SK-N-SH (cell line): ENCODE measurements around the gene B4GALT3. TPM values are rescaled to one million over a fixed set of nuclear protein-coding genes. Genes with fewer than 3 reads are reported as not detected.

Experiments used
- CTCF ChIA-PET: fragments of 300-600, 350-600 bp; formaldehyde crosslinking; extraction: SDS; loops from one replicate; lab custom pipeline; 2021; lab: Yijun Ruan, JAX
- POLR2A ChIA-PET: fragments of 350-600 bp; sonication (Branson Sonifier 250); formaldehyde crosslinking; extraction: SDS; loops from one replicate; lab custom pipeline; 2020; ENCODE audit warnings: antibody characterized with exemption, inconsistent platforms; lab: Yijun Ruan, JAX
- DNase-seq: peaks from one replicate; pipeline ENCODE4 v3.0.0; 2012
- H2AFZ ChIP-seq: fragments of 200-600 bp; sonication (generic); 2 replicates; pipeline ENCODE4 v1.8.1; 2016; ENCODE audit warnings: antibody characterized with exemption, mild to moderate bottlenecking, low read depth
- H3F3A ChIP-seq: fragments of 200-600 bp; sonication (generic); replicated peaks from 2 replicates; pipeline ENCODE3; 2016; ENCODE audit warnings: antibody characterized with exemption, mild to moderate bottlenecking; ENCODE audit not compliant: insufficient read depth
- H3K27ac ChIP-seq, 2 experiments: fragments of 200-500 bp in 1 of 2; fragments of 200-600 bp in 1 of 2; sonication (Bioruptor generic) in 1 of 2; sonication (generic), shearing (Covaris generic) in 1 of 2; 2 replicates each; pipeline versions ENCODE4 v1.5.1 to v1.6.1; 2014 to 2016; ENCODE audit warnings: low read depth in 2 of 2, inconsistent platforms in 1 of 2, low read length in 1 of 2, mild to moderate bottlenecking in 1 of 2, mixed read lengths in 1 of 2
- H3K27me3 ChIP-seq: fragments of 200-600 bp; sonication (generic), shearing (Covaris generic); 2 replicates; pipeline ENCODE4 v1.6.1; 2016; ENCODE audit warnings: mixed run types; ENCODE audit not compliant: insufficient read depth
- H3K36me3 ChIP-seq, 2 experiments: fragments of 200-500 bp in 1 of 2; fragments of 200-600 bp in 1 of 2; sonication (Bioruptor generic) in 1 of 2; sonication (generic) in 1 of 2; replicated peaks in 1 of 2; 2 replicates each; pipeline versions ENCODE3 to v1.5.1; 2014 to 2016; ENCODE audit warnings: low read length in 1 of 2, mild to moderate bottlenecking in 1 of 2; ENCODE audit not compliant: insufficient read depth in 2 of 2, control insufficient read depth in 1 of 2
- H3K4me1 ChIP-seq, 2 experiments: fragments of 200-500 bp in 1 of 2; fragments of 200-600 bp in 1 of 2; sonication (Bioruptor generic) in 1 of 2; sonication (generic), shearing (Covaris generic) in 1 of 2; 2 replicates each; pipeline versions ENCODE4 v1.5.1 to v1.6.1; 2014 to 2016; ENCODE audit warnings: low read depth in 1 of 2, low read length in 1 of 2, mixed run types in 1 of 2; ENCODE audit not compliant: insufficient read depth in 2 of 2, control insufficient read depth in 1 of 2
- H3K4me2 ChIP-seq: fragments of 200-600 bp; sonication (generic), shearing (Covaris generic); 2 replicates; pipeline ENCODE4 v1.6.1; 2017; ENCODE audit warnings: mixed run types
- H3K4me3 ChIP-seq, 2 experiments: fragments of 200-500 bp in 1 of 2; fragments of 200-600 bp in 1 of 2; sonication (Bioruptor generic) in 1 of 2; sonication (generic), shearing (Covaris generic) in 1 of 2; 2 replicates each; pipeline versions ENCODE4 v1.5.1 to v1.8.1; 2014 to 2016; ENCODE audit warnings: low read depth in 2 of 2, inconsistent platforms in 1 of 2, low read length in 1 of 2, mild to moderate bottlenecking in 1 of 2, mixed read lengths in 1 of 2, moderate library complexity in 1 of 2
- H3K79me2 ChIP-seq: fragments of 200-600 bp; sonication (generic); 2 replicates; pipeline ENCODE4 v1.8.1; 2017; ENCODE audit warnings: mild to moderate bottlenecking; ENCODE audit not compliant: insufficient read depth
- H3K9ac ChIP-seq: fragments of 200-600 bp; sonication (generic); 2 replicates; pipeline ENCODE4 v1.6.1; 2017; ENCODE audit warnings: mixed run types
- H3K9me2 ChIP-seq: fragments of 200-600 bp; sonication (generic); 2 replicates; pipeline ENCODE4 v1.6.1; 2017; ENCODE audit warnings: mixed run types
- H3K9me3 ChIP-seq: fragments of 200-600 bp; sonication (generic); 2 replicates; pipeline ENCODE4 v1.6.1; 2017; ENCODE audit warnings: mixed run types, mild to moderate bottlenecking, moderate library complexity
- H4K20me1 ChIP-seq: fragments of 200-600 bp; sonication (generic); 2 replicates; pipeline ENCODE4 v1.6.1; 2017; ENCODE audit warnings: mild to moderate bottlenecking, mixed run types; ENCODE audit not compliant: insufficient read depth
- CHD2 ChIP-seq: fragments of 150-350 bp; IDR thresholded peaks from 2 replicates; pipeline ENCODE4 v1.6.1; 2018; ENCODE audit warnings: low read length; ENCODE audit not compliant: partially characterized antibody
- CTCF ChIP-seq: fragments of 200-600 bp; sonication (generic); IDR thresholded peaks from 2 replicates; pipeline ENCODE4 v1.6.1; 2017; ENCODE audit warnings: antibody characterized with exemption, mild to moderate bottlenecking, moderate library complexity
- NFIC ChIP-seq: IDR thresholded peaks from 2 replicates; pipeline ENCODE4 v1.4.0; 2012; ENCODE audit warnings: borderline replicate concordance
- RAD21 ChIP-seq: IDR thresholded peaks from 2 replicates; pipeline ENCODE4 v1.6.1; 2012; ENCODE audit warnings: mild to moderate bottlenecking, low read length
- RFX5 ChIP-seq: IDR thresholded peaks from 2 replicates; pipeline ENCODE4 v1.6.1; 2012; ENCODE audit warnings: mild to moderate bottlenecking, improper control_type of control experiment, low read length
- SMC3 ChIP-seq: IDR thresholded peaks from 2 replicates; pipeline ENCODE4 v1.6.1; 2012; ENCODE audit warnings: low read depth, low read length, improper control_type of control experiment
- TAF1 ChIP-seq: IDR thresholded peaks from 2 replicates; pipeline ENCODE4 v1.6.1; 2012; ENCODE audit warnings: low read depth, mild to moderate bottlenecking, low read length, moderate library complexity, borderline replicate concordance
- USF2 ChIP-seq: fragments of 150-350 bp; IDR thresholded peaks from 2 replicates; pipeline ENCODE4 v1.6.1; 2017; ENCODE audit warnings: antibody characterized with exemption, low read length, low read depth, borderline replicate concordance
- WGBS: methylation state at CpG from one replicate; pipeline ENCODE4 v1.1.6; 2017; ENCODE audit warnings: low lambda C conversion rate; 5-methylcytosine and 5-hydroxymethylcytosine counted together
- polyA plus RNA-seq, 3 experiments: library from polyadenylated mRNA; depleted of rRNA; stranded (reverse); fragments of >200 nt; gene quantifications; 2 replicates each; pipeline ENCODE4 v1.2.3, GENCODE V29; 2012

The B4GALT3 gene
- polyA plus RNA-seq, 1 of the 3 experiments (the other 2 are of a cell fraction): 56.5 TPM

GRCh38 chr1:161140755-161141400 lies 36.4 kb downstream of the B4GALT3 start:
- ChIA-PET POLR2A (interaction anchor here (0.8 kb wide), 1 partner anchor 19 kb away, joined by 5 read pairs; no protein-coding TSS in a partner anchor), CTCF (interaction anchor here (0.9 to 1.3 kb wide), 6 partner anchors 11 to 53 kb away, joined by 3 to 5 read pairs (median 4); partner anchors contain the start of genes PPOX and UFC1)
- no peaks in the 10 kb centered on the region for H3K36me3 ChIP-seq
- H3F3A ChIP-seq: peaks cover 9% of the 10 kb centered on the region
- no peaks in the 10 kb centered on the region for H3K9me2 ChIP-seq
- no peak overlapping the region for H3K4me2 ChIP-seq
- H4K20me1 ChIP-seq: no peaks in the 10 kb centered on the region
- no peak overlapping the region for H3K9ac ChIP-seq
- H3K79me2 ChIP-seq: no peaks in the 10 kb centered on the region
- H3K9me3 ChIP-seq: no peaks in the 10 kb centered on the region
- TF ChIP-seq RAD21 (no peak), TAF1 (no peak)
- no peaks in the 10 kb centered on the region for H3K4me1 ChIP-seq
- H3K27me3 ChIP-seq: no peaks in the 10 kb centered on the region
- H3K4me3 ChIP-seq: no peak overlapping the region
- H3K27ac ChIP-seq: no peak overlapping the region
- H2AFZ ChIP-seq: no peak overlapping the region
- WGBS: 97% methylated on average over 19 of the region's 29 CpGs
- no peak for DNase-seq

- no peaks in the 10 kb centered on the region for H3K27me3 ChIP-seq
- no peaks in the 10 kb centered on the region for H3K9me3 ChIP-seq
- CTCF ChIA-PET: interaction anchor here (0.6 to 2.6 kb wide), 10 partner anchors 15 to 170 kb away, joined by 3 to 15 read pairs (median 4); partner anchors contain the start of genes KLHDC9, NIT1, PFDN2 and TSTD1
- H3K79me2 ChIP-seq: peaks cover 5% of the 10 kb centered on the region
- no peaks in the 10 kb centered on the region for H3K4me1 ChIP-seq
- peak; percentile 64 for DNase-seq
- WGBS: 82% methylated on average over 1 of the region's 1 CpG
- H2AFZ ChIP-seq: no peak overlapping the region
- no peak overlapping the region for H3K4me3 ChIP-seq
- H3K9ac ChIP-seq: no peak overlapping the region
- TF ChIP-seq NFIC: no peak
- no peak for TF ChIP-seq CHD2
- TF ChIP-seq SMC3: peak; percentile 39
- peak; percentile 71 for TF ChIP-seq CTCF
- no peak for TF ChIP-seq USF2
- TF ChIP-seq TAF1: no peak
- no peak for TF ChIP-seq RFX5
- TF ChIP-seq RAD21: peak; percentile 70
- H3K36me3 ChIP-seq: no peaks in the 10 kb centered on the region
- H4K20me1 ChIP-seq: no peaks in the 10 kb centered on the region
- H3F3A ChIP-seq: peaks cover 11% of the 10 kb centered on the region
- POLR2A ChIA-PET: no interaction called here
- no peaks in the 10 kb centered on the region for H3K9me2 ChIP-seq
- H3K27ac ChIP-seq: no peak overlapping the region
- no peak overlapping the region for H3K4me2 ChIP-seq
Observed at GRCh38 chr1:161139766-161140165, 37.5 kb downstream of the B4GALT3 start.
